ENCODE measurements around the gene TMED9.

Gene TMED9

GRCh38 chr5:177578316-177578715 lies 13.7 kb upstream of the TMED9 start:
- DNase-seq (ENCODE audit: low read depth): no peak

DNA sequence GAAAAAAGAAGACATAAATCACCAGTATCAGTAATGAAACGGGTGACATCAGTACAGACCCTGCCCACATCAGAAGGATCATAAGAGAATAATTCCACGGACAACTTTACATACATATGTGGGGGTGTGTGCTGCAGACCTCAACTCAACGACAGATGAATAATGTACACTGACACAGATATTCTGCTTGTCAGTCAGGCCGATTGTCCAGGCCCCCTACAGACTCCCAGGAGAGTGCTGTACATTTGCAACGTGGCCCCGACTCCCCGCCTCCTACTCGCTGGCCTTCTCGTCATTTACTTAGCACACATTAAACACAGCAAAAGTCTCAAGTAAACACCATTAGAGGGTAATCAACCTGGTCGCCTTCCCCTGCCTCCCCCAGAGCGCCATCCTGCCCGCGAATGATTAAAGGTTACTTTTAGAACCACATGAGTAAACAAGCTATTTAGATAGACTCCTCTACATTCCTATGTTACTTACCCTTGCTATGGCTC lies 3.5 kb upstream of the TMED9 start:
- DNase-seq (ENCODE audit: low read depth): no peak

GRCh38 chr5:177590406-177590805 lies 1.6 kb upstream of the TMED9 start:
- DNase-seq (ENCODE audit: low read depth): no peak

- DNase-seq (ENCODE audit: low read depth): no peak
Observed at GRCh38 chr5:177591690-177592009, 353 bp upstream of the TMED9 start.

- no peak for DNase-seq (ENCODE audit: low read depth)
Observed at GRCh38 chr5:177592905-177593304, 902 bp downstream of the TMED9 start.

- no peak for DNase-seq (ENCODE audit: low read depth)
Observed at GRCh38 chr5:177593511-177593910, 1.5 kb downstream of the TMED9 start.

- DNase-seq (ENCODE audit: low read depth): no peak
Observed at GRCh38 chr5:177594071-177594470, 2.1 kb downstream of the TMED9 start.

GRCh38 chr5:177595026-177595585 lies 3.1 kb downstream of the TMED9 start:
- DNase-seq (ENCODE audit: low read depth): no peak

- no peak for DNase-seq (ENCODE audit: low read depth)
Observed at GRCh38 chr5:177595991-177596774, 4.2 kb downstream of the TMED9 start.

DNA sequence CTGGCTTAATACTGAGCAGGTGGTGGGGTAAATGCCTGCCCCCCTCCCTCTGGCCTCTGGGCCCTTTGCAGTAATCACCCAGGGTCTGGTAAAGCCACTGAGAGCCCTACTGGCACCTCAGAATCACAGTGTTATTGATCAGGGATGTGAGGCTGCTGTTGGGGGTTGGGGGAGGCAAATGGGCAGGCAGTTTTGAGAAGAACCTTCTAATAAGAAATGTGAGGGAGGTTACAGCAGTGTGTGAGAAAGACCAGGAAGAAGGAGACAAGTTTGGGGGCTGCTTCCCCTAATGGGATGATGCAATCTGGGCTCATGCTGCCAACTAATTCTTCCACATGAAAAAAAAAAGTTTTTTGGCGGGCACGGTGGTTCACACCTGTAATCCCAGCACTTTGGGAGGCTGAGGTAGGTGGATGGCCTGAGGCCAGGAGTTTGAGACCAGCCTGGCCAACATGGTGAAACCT lies 4.8 kb downstream of the TMED9 start:
- DNase-seq (ENCODE audit: low read depth): no peak

GRCh38 chr5:177598477-177598876 lies 6.5 kb downstream of the TMED9 start:
- DNase-seq (ENCODE audit: low read depth): no peak

GRCh38 chr5:177599731-177600507 lies 7.9 kb downstream of the TMED9 start, which contains the start of gene B4GALT7:
Gene B4GALT7 (plus strand): TSS chr5:177600132. CDS start chr5:177600211, 79 bp downstream.
- peak; percentile 66 for DNase-seq (ENCODE audit: low read depth)

DNA sequence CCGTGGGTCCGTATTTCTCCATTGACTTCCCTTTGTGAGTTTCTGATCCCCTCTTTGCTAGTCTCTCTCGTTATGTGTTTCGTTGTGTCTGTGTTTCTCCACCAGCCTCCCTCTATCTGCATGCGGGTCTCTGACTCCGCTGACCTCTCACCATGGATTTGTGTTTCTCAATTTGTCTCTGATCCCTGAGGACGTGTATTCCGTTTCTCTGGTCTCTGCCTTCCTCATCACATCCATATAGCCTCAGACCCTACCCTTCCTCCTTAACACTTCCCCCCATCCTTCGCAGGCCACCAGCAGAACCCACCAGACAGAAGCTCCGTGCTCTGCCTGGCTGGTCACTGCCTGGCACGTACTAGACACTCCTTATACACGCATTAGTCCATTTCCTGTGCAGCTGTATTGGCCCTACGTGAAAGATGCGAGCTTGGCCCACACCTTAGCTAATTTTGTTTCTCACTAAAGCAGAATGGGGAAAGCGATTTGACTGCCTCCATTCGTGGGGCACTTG lies 8.6 kb downstream of the TMED9 start:
- DNase-seq (ENCODE audit: low read depth): no peak

GRCh38 chr5:177601126-177601525 lies 9.1 kb downstream of the TMED9 start:
- no peak for DNase-seq (ENCODE audit: low read depth)

GRCh38 chr5:177601577-177602457 lies 9.8 kb downstream of the TMED9 start:
- no peak for DNase-seq (ENCODE audit: low read depth)

DNA sequence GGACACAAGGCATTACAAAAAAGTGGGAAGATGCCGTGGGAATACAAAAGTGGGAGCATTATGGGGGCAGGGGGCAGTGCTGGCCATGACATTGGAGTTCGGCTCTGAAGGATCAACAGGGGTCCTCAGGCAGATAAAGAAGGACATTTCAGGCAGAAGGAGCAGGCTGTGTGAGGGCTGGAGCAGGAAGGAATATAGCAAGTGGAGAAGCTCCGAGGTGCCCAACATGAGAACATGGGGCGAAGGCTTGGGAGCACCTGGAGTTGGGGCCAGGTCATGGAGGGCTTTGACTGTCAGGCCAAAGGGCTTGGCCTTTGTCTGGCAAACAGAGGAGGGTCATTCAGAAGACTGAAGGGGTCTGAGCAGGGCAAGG lies 10.4 kb downstream of the TMED9 start:
- no peak for DNase-seq (ENCODE audit: low read depth)

- no peak for DNase-seq (ENCODE audit: low read depth)
Observed at GRCh38 chr5:177603631-177604030, 11.6 kb downstream of the TMED9 start.

- no peak for DNase-seq (ENCODE audit: low read depth)
Observed at GRCh38 chr5:177604116-177604521, 12.1 kb downstream of the TMED9 start.

GRCh38 chr5:177604656-177605055 lies 12.7 kb downstream of the TMED9 start:
- no peak for DNase-seq (ENCODE audit: low read depth)

GRCh38 chr5:177605078-177605477 lies 13.1 kb downstream of the TMED9 start:
- DNase-seq (ENCODE audit: low read depth): no peak

DNA sequence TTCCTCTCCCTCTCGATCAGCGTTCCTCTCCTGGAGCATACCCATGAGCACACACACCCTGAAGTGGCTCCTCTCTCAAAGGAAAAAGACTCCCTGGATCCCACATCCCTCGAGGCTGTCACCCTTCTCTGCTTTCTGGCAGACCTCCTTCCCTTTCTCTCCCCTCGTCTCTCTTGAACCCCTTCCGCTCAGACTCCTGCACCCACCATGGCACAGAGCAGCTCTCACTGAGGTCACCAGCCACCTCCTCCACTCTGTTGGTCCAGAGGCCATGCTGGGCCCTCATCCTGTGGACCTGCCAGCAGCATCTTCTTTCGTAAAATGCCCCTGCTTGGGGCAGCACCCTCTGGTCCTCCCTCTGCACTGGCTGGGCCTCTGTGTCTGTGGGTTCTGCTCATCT lies 13.7 kb downstream of the TMED9 start:
- no peak for DNase-seq (ENCODE audit: low read depth)
